Ectodermal cell (in vitro differentiated cells): ENCODE results near the gene SEMA4G.

Source experiments
- H3K27ac ChIP-seq: 2 replicates; pipeline ENCODE4 v1.7.0; 2013; ENCODE audit warnings: mild to moderate bottlenecking, low read depth, low read length; ENCODE audit not compliant: insufficient read depth, poor library complexity, severe bottlenecking
- H3K27me3 ChIP-seq: 2 replicates; pipeline ENCODE4 v1.7.0; 2013; ENCODE audit warnings: mild to moderate bottlenecking, low read length; ENCODE audit not compliant: insufficient read depth, control insufficient read depth, poor library complexity, severe bottlenecking
- H3K36me3 ChIP-seq: one replicate; pipeline ENCODE4 v1.7.0; 2013; ENCODE audit warnings: low read length; ENCODE audit not compliant: control insufficient read depth, insufficient read depth
- H3K4me1 ChIP-seq: one replicate; pipeline ENCODE4 v1.7.0; 2013; ENCODE audit warnings: low read length; ENCODE audit not compliant: control insufficient read depth, insufficient read depth
- H3K4me3 ChIP-seq: 2 replicates; pipeline ENCODE4 v1.7.0; 2013; ENCODE audit warnings: low read depth, low read length, control low read depth; ENCODE audit not compliant: insufficient read depth
- H3K9me3 ChIP-seq: 2 replicates; pipeline ENCODE4 v1.7.0; 2013; ENCODE audit warnings: mild to moderate bottlenecking, low read length, moderate library complexity; ENCODE audit not compliant: control insufficient read depth
- WGBS, 2 experiments: methylation state at CpG; one replicate each; pipeline ENCODE4 v1.1.7; 2013; ENCODE audit warnings: missing lambda C conversion rate in 2 of 2; 5-methylcytosine and 5-hydroxymethylcytosine counted together

SEMA4G gene

DNA sequence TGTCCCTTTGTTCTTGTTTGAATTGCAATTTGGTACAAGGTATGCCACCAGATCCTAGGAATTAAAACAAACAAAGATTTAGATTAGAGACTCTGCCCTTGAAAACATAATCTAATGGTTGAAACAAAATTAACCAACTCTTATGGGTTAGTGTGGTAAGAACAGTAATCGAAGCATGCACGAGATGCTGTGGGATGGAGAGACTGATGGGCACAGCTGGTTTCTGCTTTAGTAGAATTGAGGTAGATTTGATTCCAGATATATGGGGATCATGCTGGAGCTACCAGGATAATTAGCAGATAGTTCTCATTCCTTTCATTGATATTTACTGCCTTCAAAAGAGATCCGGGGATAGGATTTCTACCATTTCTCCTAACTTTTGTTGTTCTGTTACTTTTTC lies 20.4 kb upstream of the SEMA4G start:
- WGBS, 2 experiments = 98 to 99% methylated on average over 3 of the region's 3 CpGs
- H3K27ac ChIP-seq = no peak overlapping the region
- peaks cover 37% of the 10 kb centered on the region for H3K36me3 ChIP-seq
- H3K4me1 ChIP-seq = no peaks in the 10 kb centered on the region
- no peak overlapping the region for H3K4me3 ChIP-seq
- no peaks in the 10 kb centered on the region for H3K27me3 ChIP-seq
- H3K9me3 ChIP-seq = no peaks in the 10 kb centered on the region

DNA sequence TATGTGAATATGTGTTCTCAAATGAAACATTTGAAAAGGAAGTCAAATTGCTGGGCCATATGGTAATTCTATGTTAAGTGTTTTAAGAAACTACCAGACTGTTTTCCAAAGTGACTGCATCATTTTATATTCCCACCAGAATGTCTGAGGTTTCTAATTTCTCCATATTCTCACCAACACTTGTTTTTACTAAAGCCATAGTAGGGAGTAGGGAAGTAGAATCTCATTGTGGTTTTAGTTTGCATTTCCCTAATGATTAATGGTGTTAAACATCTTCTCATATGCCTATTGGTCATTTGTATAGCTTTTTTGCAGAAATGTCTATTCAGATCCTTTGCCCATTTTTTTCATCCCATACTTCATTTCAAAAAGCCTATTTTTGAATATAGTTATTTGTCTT lies 9.1 kb upstream of the SEMA4G start:
- H3K9me3 ChIP-seq = no peaks in the 10 kb centered on the region
- no peaks in the 10 kb centered on the region for H3K4me1 ChIP-seq
- H3K27me3 ChIP-seq = no peaks in the 10 kb centered on the region
- peaks cover 9% of the 10 kb centered on the region for H3K36me3 ChIP-seq
- H3K4me3 ChIP-seq = no peak overlapping the region
- no peak overlapping the region for H3K27ac ChIP-seq

DNA sequence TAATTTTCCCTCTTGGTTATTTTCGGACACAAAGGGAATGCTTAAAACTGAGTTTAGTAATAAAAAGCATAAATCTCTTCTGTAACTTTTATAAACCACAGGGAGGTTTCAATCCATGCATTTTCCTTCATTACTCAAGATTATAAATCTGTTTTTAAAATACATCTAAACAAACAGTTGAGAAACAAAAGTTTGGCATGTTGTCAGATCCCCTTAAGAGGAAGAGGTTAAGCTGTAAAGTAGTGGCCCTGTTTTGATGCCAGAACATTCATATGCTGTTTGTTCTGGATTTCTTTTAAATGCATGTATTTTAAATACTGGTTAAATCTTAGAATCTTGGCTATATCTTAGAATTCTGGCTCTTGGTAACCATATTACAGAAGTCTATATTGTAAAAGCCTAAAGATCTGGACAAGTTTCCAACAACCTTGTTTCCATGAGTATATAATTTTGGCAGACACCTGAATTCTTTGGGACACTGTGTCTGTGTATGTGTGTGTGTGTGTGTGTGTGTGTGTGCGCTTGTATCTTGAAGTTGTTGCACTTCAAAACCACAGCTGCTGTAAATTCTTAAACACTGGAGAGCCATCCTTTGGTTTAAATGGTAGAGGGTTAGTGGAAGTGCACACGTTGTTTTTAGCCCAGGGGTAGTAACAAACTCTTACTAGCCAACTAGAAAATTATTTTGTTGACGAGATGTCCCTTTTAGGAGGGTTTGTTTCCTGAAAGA lies 6.8 kb upstream of the SEMA4G start:
- Histone ChIP-seq H3K27me3 (no peaks in the 10 kb centered on the region), H3K36me3 (peaks cover 9% of the 10 kb centered on the region), H3K4me1 (no peaks in the 10 kb centered on the region), H3K4me3 (no peak overlapping the region), H3K27ac (no peak overlapping the region), H3K9me3 (no peaks in the 10 kb centered on the region)
- 88 to 96% methylated on average over 3 to 4 of the region's 4 CpGs for WGBS, 2 experiments

DNA sequence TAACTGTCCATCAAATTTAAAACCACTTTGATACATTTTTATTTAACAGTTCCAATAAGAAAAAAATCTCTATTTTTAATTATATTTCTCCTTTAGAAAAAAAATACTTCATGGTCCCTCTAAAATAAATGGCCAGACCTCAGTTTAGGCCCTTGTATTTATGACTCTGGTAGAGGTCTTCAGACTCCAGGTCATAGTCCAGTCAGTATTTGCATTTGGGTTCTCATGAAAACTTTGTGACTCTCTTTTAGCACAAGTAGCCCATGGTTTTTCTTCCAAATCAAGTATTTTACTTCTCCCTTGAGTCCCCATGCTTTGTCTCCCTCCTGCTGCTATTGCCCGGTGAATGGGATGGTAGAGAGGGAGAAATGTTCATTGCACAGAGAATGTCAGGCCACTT lies 5.5 kb upstream of the SEMA4G start:
- WGBS, 2 experiments = 97 to 100% methylated on average over 1 of the region's 1 CpG
- Histone ChIP-seq H3K36me3 (peaks cover 9% of the 10 kb centered on the region), H3K27ac (no peak overlapping the region)

DNA sequence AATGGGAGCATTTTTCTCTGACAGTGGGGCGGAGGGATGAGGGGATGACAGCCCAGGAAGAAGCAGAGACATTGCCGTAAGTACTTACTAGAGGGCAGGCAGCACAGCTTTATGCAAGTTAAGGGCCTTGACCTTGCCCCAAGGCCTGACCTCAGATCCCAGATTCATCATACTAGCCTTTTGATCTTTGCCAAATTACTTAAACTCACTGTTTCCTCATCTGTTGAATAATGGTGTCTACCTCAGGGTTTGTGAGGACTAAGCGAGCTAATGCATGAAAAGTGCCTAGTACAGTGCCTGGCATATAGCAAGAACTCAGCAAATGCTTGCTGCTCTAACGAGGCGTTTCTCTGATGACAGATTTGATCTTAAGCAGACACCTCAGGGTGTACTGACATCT lies 3.5 kb upstream of the SEMA4G start:
- H3K36me3 ChIP-seq = peaks cover 9% of the 10 kb centered on the region
- no peak overlapping the region for H3K27ac ChIP-seq
- no peaks in the 10 kb centered on the region for H3K4me1 ChIP-seq
- peaks cover 16% of the 10 kb centered on the region for H3K27me3 ChIP-seq
- H3K4me3 ChIP-seq = no peak overlapping the region
- 71 to 77% methylated on average over 5 of the region's 5 CpGs for WGBS, 2 experiments
- H3K9me3 ChIP-seq = no peaks in the 10 kb centered on the region

More for the DNA sequence above, 5.5 kb upstream of the SEMA4G start:
- H3K4me1 ChIP-seq = no peaks in the 10 kb centered on the region
- peaks cover 5% of the 10 kb centered on the region for H3K27me3 ChIP-seq
- no peak overlapping the region for H3K4me3 ChIP-seq
- H3K9me3 ChIP-seq = no peaks in the 10 kb centered on the region

DNA sequence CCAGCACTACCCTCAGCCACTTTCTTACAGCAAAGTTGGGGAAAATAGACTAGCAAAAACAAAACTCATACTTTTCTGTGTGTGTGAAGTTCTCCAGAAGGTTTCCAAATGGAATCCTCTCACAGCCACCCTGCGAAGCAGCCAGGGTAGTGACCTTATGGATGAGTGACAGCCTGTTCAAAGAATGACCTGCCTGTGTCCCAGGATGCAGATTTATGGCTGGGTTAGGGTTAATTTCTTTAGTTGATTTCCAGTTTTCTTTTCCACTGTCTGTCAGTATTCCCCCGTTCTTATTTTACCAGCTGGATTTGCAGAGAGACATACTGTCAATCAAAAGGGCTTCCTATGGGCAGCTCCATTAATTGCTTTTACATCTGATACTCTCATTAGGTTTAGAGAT lies 2.4 kb upstream of the SEMA4G start:
- Histone ChIP-seq H3K27ac (no peak overlapping the region), H3K4me1 (peaks cover 8% of the 10 kb centered on the region), H3K27me3 (peaks cover 16% of the 10 kb centered on the region), H3K9me3 (no peaks in the 10 kb centered on the region), H3K36me3 (peaks cover 8% of the 10 kb centered on the region), H3K4me3 (no peak overlapping the region)
- WGBS, 2 experiments = 90 to 95% methylated on average over 2 of the region's 2 CpGs

DNA sequence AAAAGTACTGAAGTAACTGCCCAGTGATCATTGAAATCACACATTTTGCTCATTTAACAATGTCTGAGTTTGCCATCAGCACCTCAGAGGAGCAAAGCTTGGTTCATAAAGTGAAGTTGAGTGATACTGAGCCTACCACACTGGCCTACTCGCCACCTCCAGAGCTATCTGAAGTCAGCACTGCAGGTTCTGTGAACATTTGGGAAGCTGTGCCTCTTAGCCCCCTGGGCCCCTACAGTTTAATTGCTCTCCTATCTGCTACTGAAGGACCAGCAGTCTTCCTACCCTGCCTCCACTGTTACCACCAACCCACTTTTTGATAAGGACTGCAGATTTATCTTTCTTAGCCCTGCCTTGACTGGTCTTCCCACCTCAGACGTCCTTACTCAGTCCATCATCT lies 2.0 kb upstream of the SEMA4G start:
- peaks cover 4% of the 10 kb centered on the region for H3K36me3 ChIP-seq
- WGBS, 2 experiments = 90 to 91% methylated on average over 2 of the region's 2 CpGs
- H3K9me3 ChIP-seq = no peaks in the 10 kb centered on the region
- no peak overlapping the region for H3K4me3 ChIP-seq
- H3K4me1 ChIP-seq = peaks cover 12% of the 10 kb centered on the region
- H3K27me3 ChIP-seq = peaks cover 16% of the 10 kb centered on the region
- H3K27ac ChIP-seq = no peak overlapping the region

DNA sequence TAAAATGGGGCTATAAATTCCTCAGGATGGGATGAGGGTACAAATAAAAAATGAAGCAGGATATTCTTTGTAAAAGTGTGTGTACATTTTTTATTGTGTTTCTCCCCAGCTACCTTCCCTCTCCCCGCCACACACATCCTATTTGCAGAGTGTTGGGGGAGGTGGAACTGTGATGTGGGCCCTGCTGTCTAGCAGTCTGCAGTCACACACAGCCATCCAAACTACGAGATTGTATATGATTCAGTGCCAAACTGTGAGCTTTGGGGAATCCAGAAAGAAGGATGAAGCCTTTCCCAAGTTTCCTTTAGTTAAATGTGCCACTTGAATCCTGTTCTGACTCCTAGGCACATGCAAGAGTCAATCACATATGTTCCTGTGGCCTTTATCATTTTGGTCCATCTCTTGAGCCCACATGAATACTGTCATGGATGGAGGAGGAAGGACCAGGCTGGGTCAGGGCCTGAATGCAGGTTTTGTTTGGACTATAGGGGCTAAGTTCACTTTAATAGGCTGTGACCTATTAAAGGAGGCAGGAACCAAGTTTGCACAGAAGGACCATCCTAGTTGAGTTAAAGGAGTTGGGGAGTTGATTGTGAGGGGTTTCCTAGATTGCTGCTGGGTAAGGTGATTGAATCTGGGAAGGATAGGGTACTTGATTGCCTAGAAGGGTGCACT lies 1.1 kb upstream of the SEMA4G start:
- H3K4me1 ChIP-seq = peaks cover 14% of the 10 kb centered on the region
- H3K27me3 ChIP-seq = peaks cover 16% of the 10 kb centered on the region
- WGBS, 2 experiments = 93% methylated on average over 1 to 2 of the region's 2 CpGs
- no peak overlapping the region for H3K4me3 ChIP-seq
- no peaks in the 10 kb centered on the region for H3K36me3 ChIP-seq
- no peak overlapping the region for H3K27ac ChIP-seq
- H3K9me3 ChIP-seq = no peaks in the 10 kb centered on the region

DNA sequence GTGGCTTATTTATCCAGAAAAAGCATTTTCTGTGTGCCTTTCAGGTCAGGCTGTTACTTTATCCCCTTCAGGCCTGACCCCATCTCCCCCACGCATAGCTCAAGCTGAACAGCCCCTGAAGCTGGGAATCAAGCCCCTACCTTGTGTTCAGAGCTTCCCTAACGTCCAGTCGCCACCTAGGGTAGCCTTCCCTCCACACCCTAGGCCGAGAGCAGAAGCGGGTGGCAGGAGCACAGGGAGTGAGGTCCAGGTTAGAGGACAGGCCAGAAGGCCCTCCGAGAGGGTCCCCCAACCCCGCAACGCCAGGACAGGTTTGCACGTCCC lies 479 bp upstream of the SEMA4G start:
- H3K27me3 ChIP-seq = peaks cover 16% of the 10 kb centered on the region
- 23 to 25% methylated on average over 9 of the region's 9 CpGs for WGBS, 2 experiments
- peaks cover 14% of the 10 kb centered on the region for H3K4me1 ChIP-seq
- peak overlapping the region; percentile 62 for H3K4me3 ChIP-seq
- H3K36me3 ChIP-seq = no peaks in the 10 kb centered on the region
- H3K27ac ChIP-seq = no peak overlapping the region
- H3K9me3 ChIP-seq = no peaks in the 10 kb centered on the region

DNA sequence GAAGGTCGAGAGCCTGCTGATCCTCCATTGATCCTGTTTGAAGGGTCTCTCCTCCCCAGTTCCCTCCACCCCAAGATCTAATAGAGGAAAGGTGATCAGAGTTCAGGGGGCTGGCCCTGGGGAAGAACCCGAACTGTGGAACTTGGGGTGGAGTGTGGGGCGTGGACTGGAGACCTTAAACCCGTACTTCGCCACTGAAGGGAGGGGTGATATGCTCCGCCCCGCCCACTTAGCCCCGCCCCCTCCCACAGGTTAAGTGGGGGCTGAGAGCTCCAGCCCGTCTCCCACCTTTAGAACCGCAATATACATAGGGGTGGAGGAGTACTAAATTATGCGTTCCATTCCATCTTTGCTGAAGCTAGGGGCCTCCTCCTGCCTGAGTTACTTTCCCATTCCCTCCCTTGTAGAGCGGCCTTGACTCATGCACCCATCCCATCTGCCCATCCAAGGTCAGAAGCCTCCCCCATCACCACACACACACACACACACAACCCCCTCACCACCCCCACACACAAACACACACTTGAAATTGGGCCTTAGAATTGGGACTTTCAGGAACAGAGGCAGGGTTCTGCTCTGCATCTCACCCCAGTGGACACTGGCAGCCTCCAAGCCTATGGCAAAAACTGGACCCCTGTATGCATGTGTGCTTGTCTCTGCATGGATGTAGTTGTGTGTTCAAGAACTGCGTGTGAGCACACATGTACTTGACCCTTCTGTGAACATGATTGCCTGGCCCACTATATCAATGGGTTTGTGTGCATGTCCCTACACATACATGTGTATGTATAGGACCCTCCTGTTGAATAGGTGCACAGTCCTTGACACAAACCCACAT lies 991 bp downstream of the SEMA4G start:
- Histone ChIP-seq H3K4me3 (peak overlapping the region; percentile 62), H3K9me3 (no peaks in the 10 kb centered on the region), H3K36me3 (no peaks in the 10 kb centered on the region), H3K27me3 (peaks cover 16% of the 10 kb centered on the region), H3K27ac (no peak overlapping the region), H3K4me1 (peaks cover 14% of the 10 kb centered on the region)
- WGBS, 2 experiments = 31 to 33% methylated on average over 13 of the region's 13 CpGs
